Transverse colon (tissue), 4 donors: Measurements from ENCODE around the gene ERC2. TPM values are rescaled to one million over a fixed set of nuclear protein-coding genes. Genes with fewer than 3 reads are reported as not detected.

Experiments used
- DNase-seq: peaks from one replicate; pipeline ENCODE4 v3.0.0-alpha.2; 2019
- H3K27ac ChIP-seq, 4 donors: fragments of 200-600 bp; sonication (generic); 2 replicates each; pipeline ENCODE4 v1.5.1; 2016 to 2018; ENCODE audit warnings: inconsistent platforms in 4 of 4
- H3K27me3 ChIP-seq: fragments of 200-600 bp; sonication (generic); 2 replicates; pipeline ENCODE4 v1.5.1; 2017; ENCODE audit warnings: inconsistent platforms
- H3K36me3 ChIP-seq, 4 donors: fragments of 200-600 bp; sonication (generic); 2 replicates each; pipeline ENCODE4 v1.5.1; 2017 to 2019; ENCODE audit warnings: inconsistent platforms in 4 of 4
- H3K4me1 ChIP-seq, 4 donors: fragments of 200-600 bp; sonication (generic); 2 replicates each; pipeline ENCODE4 v1.5.1; 2017 to 2020; ENCODE audit warnings: inconsistent platforms in 4 of 4
- H3K4me3 ChIP-seq, 4 donors: fragments of 200-600 bp; sonication (generic); 1 replicate in 1 of 4; 2 replicates in 3 of 4; pipeline versions ENCODE4 v1.5.1 to v1.6.1; 2017 to 2019; ENCODE audit warnings: inconsistent platforms in 4 of 4
- H3K9me3 ChIP-seq, 2 donors: fragments of 200-600 bp; sonication (generic); 2 replicates each; pipeline ENCODE4 v1.5.1; 2017 to 2019; ENCODE audit warnings: inconsistent platforms in 2 of 2
- EP300 ChIP-seq: sonication (generic); formaldehyde crosslinking; IDR thresholded peaks from one replicate; pipeline ENCODE4 v1.6.1; 2017; ENCODE audit warnings: antibody characterized with exemption, low read depth
- POLR2A ChIP-seq: fragments of 450-650 bp; IDR thresholded peaks from one replicate; pipeline ENCODE4 v1.6.1; 2016; ENCODE audit warnings: antibody characterized with exemption, mild to moderate bottlenecking, moderate library complexity
- POLR2AphosphoS5 ChIP-seq, 3 donors: sonication (generic); formaldehyde crosslinking; IDR thresholded peaks; one replicate each; pipeline ENCODE4 v1.6.1; 2016; ENCODE audit warnings: antibody characterized with exemption in 3 of 3
- WGBS, 2 donors: methylation state at CpG; one replicate each; pipeline ENCODE4 v1.1.5; 2018; ENCODE audit warnings: low coverage in 1 of 2; 5-methylcytosine and 5-hydroxymethylcytosine counted together
- in situ Hi-C, 4 donors: fragments of 200-750 bp; cut with MboI; loops; one replicate each; pipeline versions ENCODE4 v1.15.0 to v1.15.1; 2017; ENCODE audit warnings: low sequenced_read_pairs in 3 of 4, low pct_ligation_motif_present in 1 of 4, low pct_unique_long_range_greater_than_20kb in 1 of 4
- intact Hi-C: fragments of 100-400 bp; cut with DNase I; formaldehyde crosslinking; loops from one replicate; pipeline ENCODE4 v1.15.1; 2023; ENCODE audit warnings: low total_unique reads
- total RNA-seq, 4 donors: library from RNA; depleted of rRNA; stranded (reverse); fragments of >200 nt; gene quantifications; one replicate each; pipeline ENCODE4 v1.1.0, GENCODE V29; 2016
- TF ChIP-seq, protein P1 (sequence below), 5 experiments: fragments of 200-600 bp in 3 of 5; fragments of 450-650 bp in 2 of 5; sonication (generic) in 3 of 5; IDR thresholded peaks; 1 replicate in 2 of 5; 2 replicates in 3 of 5; pipeline ENCODE4 v1.5.1; 2016 to 2017; ENCODE audit warnings: antibody characterized with exemption in 5 of 5, inconsistent platforms in 3 of 5, mild to moderate bottlenecking in 2 of 5, moderate library complexity in 1 of 5

The ERC2 gene
- total RNA-seq, 4 donors from 2014 or later = 0.41 to 1.3 TPM; not detected in 2

DNA sequence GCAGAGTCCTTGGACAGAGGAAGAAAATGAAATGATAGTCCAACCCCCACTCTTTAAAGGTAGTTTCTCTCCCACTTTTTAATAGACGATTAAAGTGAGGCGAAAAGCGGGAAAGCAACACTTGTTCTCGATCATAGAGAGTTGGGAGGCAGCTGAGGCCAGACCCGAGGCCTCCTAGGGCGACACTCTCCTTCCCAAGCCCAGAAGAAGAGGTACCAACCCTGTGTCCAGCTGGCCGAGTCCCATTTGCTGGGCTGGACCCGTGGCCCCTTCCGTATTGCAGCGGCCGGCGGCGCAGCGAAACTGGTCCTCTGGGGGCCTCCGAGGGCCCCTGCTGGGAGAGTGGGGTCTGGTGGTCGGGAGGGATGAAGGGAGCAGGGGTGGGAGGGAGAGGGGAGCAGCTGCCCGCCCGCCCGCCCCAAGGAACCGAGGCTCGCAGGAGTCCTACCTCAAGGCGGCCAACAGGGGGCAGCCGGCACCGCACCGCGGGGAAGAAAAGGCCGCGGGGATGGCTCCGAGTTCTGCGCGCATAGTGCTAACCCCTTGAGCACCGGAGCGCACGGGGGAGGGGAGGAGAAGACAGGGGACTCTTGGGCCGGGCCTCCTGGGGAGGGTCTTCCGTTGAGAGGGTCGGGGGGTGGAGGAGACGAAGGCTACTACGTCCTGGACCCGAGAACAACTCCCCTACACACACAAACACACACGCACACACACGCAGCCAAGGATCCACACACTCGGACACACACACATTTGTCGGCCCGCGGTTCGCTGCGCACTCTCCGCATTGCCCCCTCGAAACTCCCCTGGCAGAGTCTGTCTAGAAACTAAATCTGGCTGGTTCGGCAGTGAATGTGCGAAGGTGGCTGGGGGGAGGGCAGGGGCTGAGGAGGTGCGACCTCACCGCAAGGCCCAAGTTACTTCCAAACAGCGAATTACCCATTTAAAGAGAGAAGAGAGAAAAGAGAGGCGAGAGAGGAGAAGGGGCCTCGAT is 983.2 kb downstream of the ERC2 start:
- peak overlapping the region; percentile 61 to 82 (median 73) for H3K4me3 ChIP-seq
- TF ChIP-seq EP300 (no peak), POLR2A (no peak), POLR2AphosphoS5 (IDR thresholded peaks at IDR 0.05) (no peak)
- TF ChIP-seq, protein P1, sequence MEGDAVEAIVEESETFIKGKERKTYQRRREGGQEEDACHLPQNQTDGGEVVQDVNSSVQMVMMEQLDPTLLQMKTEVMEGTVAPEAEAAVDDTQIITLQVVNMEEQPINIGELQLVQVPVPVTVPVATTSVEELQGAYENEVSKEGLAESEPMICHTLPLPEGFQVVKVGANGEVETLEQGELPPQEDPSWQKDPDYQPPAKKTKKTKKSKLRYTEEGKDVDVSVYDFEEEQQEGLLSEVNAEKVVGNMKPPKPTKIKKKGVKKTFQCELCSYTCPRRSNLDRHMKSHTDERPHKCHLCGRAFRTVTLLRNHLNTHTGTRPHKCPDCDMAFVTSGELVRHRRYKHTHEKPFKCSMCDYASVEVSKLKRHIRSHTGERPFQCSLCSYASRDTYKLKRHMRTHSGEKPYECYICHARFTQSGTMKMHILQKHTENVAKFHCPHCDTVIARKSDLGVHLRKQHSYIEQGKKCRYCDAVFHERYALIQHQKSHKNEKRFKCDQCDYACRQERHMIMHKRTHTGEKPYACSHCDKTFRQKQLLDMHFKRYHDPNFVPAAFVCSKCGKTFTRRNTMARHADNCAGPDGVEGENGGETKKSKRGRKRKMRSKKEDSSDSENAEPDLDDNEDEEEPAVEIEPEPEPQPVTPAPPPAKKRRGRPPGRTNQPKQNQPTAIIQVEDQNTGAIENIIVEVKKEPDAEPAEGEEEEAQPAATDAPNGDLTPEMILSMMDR (IDR thresholded peaks at IDR 0.05) = peak; percentile 52 to 90 (median 87)
- in situ Hi-C loops = loop anchor here (10.0 to 25.0 kb wide), 7 partner anchors 240 to 777 kb away; no protein-coding TSS in a partner anchor
- intact Hi-C loops = loop anchor here (5.0 to 10.0 kb wide), 2 partner anchors 240 to 767 kb away; no protein-coding TSS in a partner anchor
- 0 to 7% methylated on average over 1 to 54 of the region's 57 CpGs for WGBS, 2 donors
- peak; percentile 82 for DNase-seq
- peaks cover 96% of the 10 kb centered on the region for H3K27me3 ChIP-seq
- H3K27ac ChIP-seq = peak overlapping the region; percentile 66 to 82 (median 74)
- peaks cover 10 to 78% (median 57%) of the 10 kb centered on the region in 4 donors for H3K4me1 ChIP-seq
- H3K9me3 ChIP-seq = no peaks in the 10 kb centered on the region
- no peaks in the 10 kb centered on the region for H3K36me3 ChIP-seq

DNA sequence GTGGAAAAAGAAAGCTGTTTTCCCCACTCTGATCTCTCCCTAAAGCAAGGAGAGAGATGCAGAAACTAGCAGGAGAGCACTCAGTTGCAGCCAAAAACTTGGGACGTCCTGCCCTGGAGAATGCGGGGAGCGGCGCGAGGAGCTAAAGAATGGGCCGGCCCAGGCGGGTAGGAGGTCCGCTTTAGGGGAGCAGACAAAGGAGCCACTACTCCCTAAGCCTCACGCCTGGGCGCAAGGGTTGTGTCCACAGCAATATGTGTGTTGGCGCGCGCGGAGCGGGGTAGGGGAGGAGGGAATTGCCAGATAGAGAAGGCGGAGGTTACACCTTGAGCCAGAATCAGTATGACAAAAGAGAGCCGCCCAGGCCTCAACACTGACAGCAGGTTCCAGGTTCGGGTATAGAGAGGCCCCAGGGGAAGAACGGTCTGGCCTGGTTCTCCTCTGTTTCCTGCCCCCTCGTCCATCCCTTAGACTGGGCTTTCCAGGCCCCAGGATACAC is 984.0 kb downstream of the ERC2 start:
- Histone ChIP-seq H3K27me3 (peaks cover 94% of the 10 kb centered on the region), H3K4me1 (peaks cover 10 to 69% (median 50%) of the 10 kb centered on the region in 4 donors), H3K9me3 (no peaks in the 10 kb centered on the region), H3K4me3 (peak overlapping the region in 1 of 4 donors; percentile 5), H3K36me3 (no peaks in the 10 kb centered on the region), H3K27ac (peak overlapping the region in 2 of 4 donors; percentile 4 to 27)
- 65 to 80% methylated on average over 5 to 20 of the region's 20 CpGs for WGBS, 2 donors
- DNase-seq = no peak
- TF ChIP-seq POLR2A = no peak
- TF ChIP-seq EP300 = no peak
- TF ChIP-seq, protein P1 (IDR thresholded peaks at IDR 0.05) = no peak
- TF ChIP-seq POLR2AphosphoS5 (IDR thresholded peaks at IDR 0.05) = no peak
- intact Hi-C loops = loop anchor here (5.0 to 10.0 kb wide), 2 partner anchors 241 to 768 kb away; no protein-coding TSS in a partner anchor
- in situ Hi-C loops = loop anchor here (10.0 to 25.0 kb wide), 7 partner anchors 241 to 778 kb away; no protein-coding TSS in a partner anchor

DNA sequence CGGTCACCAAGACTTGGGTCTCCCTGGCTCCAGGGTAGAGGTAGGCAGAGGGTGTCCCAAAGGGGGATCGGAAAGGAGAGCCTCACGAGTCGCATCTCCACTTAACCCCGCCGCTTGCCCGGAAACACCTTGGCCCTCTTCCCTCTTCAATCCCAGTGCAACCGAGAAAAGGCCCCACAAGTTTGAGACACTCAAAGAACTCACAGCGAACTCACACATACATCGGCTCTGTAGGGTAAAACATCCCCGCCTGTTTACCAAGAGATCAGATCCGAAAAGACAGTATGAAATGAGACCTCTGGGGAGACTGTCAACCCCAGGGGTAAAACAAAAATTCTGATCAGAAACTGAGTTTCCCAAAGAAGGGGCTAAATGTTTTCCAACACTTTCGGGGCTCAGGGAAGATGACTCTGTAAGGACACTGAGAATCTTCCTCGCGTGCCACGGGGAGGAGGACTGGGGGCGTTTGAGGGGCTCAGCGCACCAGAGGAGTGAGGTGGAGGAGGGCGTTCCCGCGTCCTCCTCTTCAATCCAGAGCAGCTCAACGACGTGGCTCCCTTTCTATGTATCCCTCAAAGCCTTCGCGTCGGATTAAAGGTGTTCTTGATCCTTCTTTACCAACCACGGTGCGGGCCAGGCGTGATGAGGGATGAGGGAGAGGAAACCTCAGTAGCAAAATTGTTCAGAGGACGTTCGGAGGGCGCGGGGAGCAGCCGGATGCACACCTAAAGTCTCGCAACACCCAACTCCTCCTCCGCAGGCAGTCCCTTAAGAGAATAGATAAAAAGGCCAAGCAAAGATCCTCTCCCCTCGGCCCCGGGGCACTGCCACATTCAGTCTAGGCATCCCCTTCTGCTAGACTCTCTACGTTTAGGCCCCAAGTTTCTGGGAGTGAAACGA is 984.8 kb downstream of the ERC2 start:
- in situ Hi-C loops (loop anchor here (10.0 to 25.0 kb wide), 7 partner anchors 241 to 779 kb away; no protein-coding TSS in a partner anchor), intact Hi-C loops (loop anchor here (5.0 to 10.0 kb wide), 2 partner anchors 241 to 769 kb away; no protein-coding TSS in a partner anchor)
- Histone ChIP-seq H3K4me1 (peaks cover 6 to 61% (median 43%) of the 10 kb centered on the region in 4 donors), H3K9me3 (no peaks in the 10 kb centered on the region), H3K4me3 (peak overlapping the region in 1 of 4 donors; percentile 30), H3K27ac (peak overlapping the region in 2 of 4 donors; percentile 9 to 27), H3K36me3 (no peaks in the 10 kb centered on the region), H3K27me3 (peaks cover 89% of the 10 kb centered on the region)
- WGBS, 2 donors = 61 to 90% methylated on average over 4 to 40 of the region's 40 CpGs
- TF ChIP-seq POLR2A (no peak), EP300 (no peak), POLR2AphosphoS5 (IDR thresholded peaks at IDR 0.05) (no peak)
- TF ChIP-seq, protein P1 (IDR thresholded peaks at IDR 0.05) = no peak
- DNase-seq = no peak
